ENCODE measurements around the gene NMRAL1. TPM values are rescaled to one million over a fixed set of nuclear protein-coding genes. Genes with fewer than 3 reads are reported as not detected.

Gene NMRAL1
- total RNA-seq, 4 donors from 2014 or later, result 51.9 to 72.8 (median 58.2) TPM

GRCh38 chr16:4450430-4450829 lies 24.0 kb downstream of the NMRAL1 start:
- intact Hi-C loops (cut with DNase I; ENCODE audit: low total_unique reads), result no loop called here
- H3K4me3 ChIP-seq (ENCODE audit: low read depth, poor library complexity, severe bottlenecking), result no peak overlapping the region
- no peak for TF ChIP-seq POLR2A (IDR thresholded peaks at IDR 0.05)
- TF ChIP-seq, protein P1, sequence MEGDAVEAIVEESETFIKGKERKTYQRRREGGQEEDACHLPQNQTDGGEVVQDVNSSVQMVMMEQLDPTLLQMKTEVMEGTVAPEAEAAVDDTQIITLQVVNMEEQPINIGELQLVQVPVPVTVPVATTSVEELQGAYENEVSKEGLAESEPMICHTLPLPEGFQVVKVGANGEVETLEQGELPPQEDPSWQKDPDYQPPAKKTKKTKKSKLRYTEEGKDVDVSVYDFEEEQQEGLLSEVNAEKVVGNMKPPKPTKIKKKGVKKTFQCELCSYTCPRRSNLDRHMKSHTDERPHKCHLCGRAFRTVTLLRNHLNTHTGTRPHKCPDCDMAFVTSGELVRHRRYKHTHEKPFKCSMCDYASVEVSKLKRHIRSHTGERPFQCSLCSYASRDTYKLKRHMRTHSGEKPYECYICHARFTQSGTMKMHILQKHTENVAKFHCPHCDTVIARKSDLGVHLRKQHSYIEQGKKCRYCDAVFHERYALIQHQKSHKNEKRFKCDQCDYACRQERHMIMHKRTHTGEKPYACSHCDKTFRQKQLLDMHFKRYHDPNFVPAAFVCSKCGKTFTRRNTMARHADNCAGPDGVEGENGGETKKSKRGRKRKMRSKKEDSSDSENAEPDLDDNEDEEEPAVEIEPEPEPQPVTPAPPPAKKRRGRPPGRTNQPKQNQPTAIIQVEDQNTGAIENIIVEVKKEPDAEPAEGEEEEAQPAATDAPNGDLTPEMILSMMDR (IDR thresholded peaks at IDR 0.05), result no peak
- no peak for DNase-seq (ENCODE audit: low spot score in 2 of 2)
- 89 to 91% methylated on average over 14 of the region's 14 CpGs for WGBS, 2 donors

GRCh38 chr16:4443986-4444385 lies 30.4 kb downstream of the NMRAL1 start:
- TF ChIP-seq POLR2A (IDR thresholded peaks at IDR 0.05), result no peak
- TF ChIP-seq, protein P1 (IDR thresholded peaks at IDR 0.05), result no peak
- DNase-seq (ENCODE audit: low spot score in 2 of 2), result no peak

DNA sequence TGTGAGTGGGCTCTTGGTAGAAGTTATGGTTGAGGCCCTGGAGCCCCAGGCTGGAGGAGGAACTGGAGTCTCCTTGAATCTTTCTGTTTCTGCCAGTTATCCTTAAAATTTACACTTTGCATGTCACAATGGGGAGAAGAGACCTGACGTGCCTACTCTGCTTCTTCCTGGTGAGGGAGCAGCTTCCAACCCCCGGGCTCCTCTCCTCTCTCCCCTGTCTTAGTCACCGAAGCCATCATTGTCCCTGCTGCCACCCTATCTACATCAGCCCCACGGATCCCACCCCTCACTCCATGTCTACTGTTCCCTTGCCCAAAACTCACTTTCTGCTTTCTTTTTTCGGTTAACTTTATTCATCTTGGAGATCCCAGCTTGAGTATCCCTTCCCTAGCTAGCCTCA lies 31.2 kb downstream of the NMRAL1 start:
- no peak for DNase-seq (ENCODE audit: low spot score in 2 of 2)
- TF ChIP-seq POLR2A (IDR thresholded peaks at IDR 0.05), result no peak
- TF ChIP-seq, protein P1 (IDR thresholded peaks at IDR 0.05), result no peak
- intact Hi-C loops (cut with DNase I; ENCODE audit: low total_unique reads), result no loop called here
- 68 to 79% methylated on average over 5 of the region's 5 CpGs for WGBS, 2 donors
- H3K4me3 ChIP-seq (ENCODE audit: low read depth, poor library complexity, severe bottlenecking), result no peak overlapping the region

More at GRCh38 chr16:4443986-4444385, 30.4 kb downstream of the NMRAL1 start:
- WGBS, 2 donors, result 87 to 94% methylated on average over 4 of the region's 4 CpGs
- intact Hi-C loops (cut with DNase I; ENCODE audit: low total_unique reads), result no loop called here
- no peak overlapping the region for H3K4me3 ChIP-seq (ENCODE audit: low read depth, poor library complexity, severe bottlenecking)

- no peak for DNase-seq (ENCODE audit: low spot score in 2 of 2)
- intact Hi-C loops (cut with DNase I; ENCODE audit: low total_unique reads), result no loop called here
- no peak for TF ChIP-seq POLR2A (IDR thresholded peaks at IDR 0.05)
- TF ChIP-seq, protein P1 (IDR thresholded peaks at IDR 0.05), result no peak
- 89 to 91% methylated on average over 11 of the region's 11 CpGs for WGBS, 2 donors
- no peak overlapping the region for H3K4me3 ChIP-seq (ENCODE audit: low read depth, poor library complexity, severe bottlenecking)
These were observed 32.1 kb downstream of the NMRAL1 start for GRCh38 chr16:4442371-4442770.

- H3K4me3 ChIP-seq (ENCODE audit: low read depth, poor library complexity, severe bottlenecking), result no peak overlapping the region
- TF ChIP-seq, protein P1 (IDR thresholded peaks at IDR 0.05), result no peak
- TF ChIP-seq POLR2A (IDR thresholded peaks at IDR 0.05), result no peak
- WGBS, 2 donors, result 98 to 99% methylated on average over 3 of the region's 3 CpGs
- DNase-seq (ENCODE audit: low spot score in 2 of 2), result no peak
- intact Hi-C loops (cut with DNase I; ENCODE audit: low total_unique reads), result no loop called here
These were observed 37.1 kb downstream of the NMRAL1 start for GRCh38 chr16:4437366-4437765.

DNA sequence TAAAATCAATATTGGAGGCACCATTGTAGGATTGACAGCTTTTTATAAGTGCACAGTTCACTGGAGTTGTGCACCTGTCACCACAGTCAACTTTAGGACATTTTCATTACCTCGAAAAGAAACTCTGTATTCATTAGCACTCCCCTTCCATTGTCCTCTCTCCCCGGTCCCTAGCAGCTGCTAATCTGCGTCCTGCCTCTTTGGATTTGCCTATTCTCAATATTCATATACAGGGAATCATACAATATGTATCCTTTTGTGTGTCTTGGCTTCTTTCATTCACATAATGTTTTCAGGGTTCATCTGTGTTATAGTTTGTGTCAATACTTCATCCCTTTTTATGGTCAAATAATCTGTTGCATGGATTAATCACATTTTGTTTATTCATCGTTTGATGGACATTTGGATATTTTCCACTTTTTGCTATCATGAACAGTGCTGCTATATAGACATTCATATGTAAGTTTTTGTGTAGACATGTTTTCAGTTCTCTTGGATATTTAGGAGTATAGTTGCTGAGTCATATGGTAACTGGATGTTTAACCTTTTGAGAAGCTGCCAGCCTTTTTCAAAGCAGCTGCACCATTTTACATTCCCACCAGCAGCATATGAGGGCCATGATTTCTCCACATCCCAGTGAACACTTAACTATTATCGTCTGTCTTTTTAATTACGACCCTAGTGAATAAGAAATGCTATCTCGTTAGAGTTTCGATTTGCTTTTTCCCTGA lies 38.9 kb downstream of the NMRAL1 start:
- intact Hi-C loops (cut with DNase I; ENCODE audit: low total_unique reads), result no loop called here
- no peak for TF ChIP-seq POLR2A (IDR thresholded peaks at IDR 0.05)
- TF ChIP-seq, protein P1 (IDR thresholded peaks at IDR 0.05), result no peak
- 74 to 82% methylated on average over 8 of the region's 8 CpGs for WGBS, 2 donors
- H3K4me3 ChIP-seq (ENCODE audit: low read depth, poor library complexity, severe bottlenecking), result no peak overlapping the region
- DNase-seq (ENCODE audit: low spot score in 2 of 2), result no peak

All from lower leg skin (tissue), 4 donors.